Measurements from ENCODE around the gene GDAP2.
A peak's percentile ranks its signal among the peaks of the same experiment; 100 is the strongest.

Gene GDAP2, protein sequence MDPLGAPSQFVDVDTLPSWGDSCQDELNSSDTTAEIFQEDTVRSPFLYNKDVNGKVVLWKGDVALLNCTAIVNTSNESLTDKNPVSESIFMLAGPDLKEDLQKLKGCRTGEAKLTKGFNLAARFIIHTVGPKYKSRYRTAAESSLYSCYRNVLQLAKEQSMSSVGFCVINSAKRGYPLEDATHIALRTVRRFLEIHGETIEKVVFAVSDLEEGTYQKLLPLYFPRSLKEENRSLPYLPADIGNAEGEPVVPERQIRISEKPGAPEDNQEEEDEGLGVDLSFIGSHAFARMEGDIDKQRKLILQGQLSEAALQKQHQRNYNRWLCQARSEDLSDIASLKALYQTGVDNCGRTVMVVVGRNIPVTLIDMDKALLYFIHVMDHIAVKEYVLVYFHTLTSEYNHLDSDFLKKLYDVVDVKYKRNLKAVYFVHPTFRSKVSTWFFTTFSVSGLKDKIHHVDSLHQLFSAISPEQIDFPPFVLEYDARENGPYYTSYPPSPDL

DNA sequence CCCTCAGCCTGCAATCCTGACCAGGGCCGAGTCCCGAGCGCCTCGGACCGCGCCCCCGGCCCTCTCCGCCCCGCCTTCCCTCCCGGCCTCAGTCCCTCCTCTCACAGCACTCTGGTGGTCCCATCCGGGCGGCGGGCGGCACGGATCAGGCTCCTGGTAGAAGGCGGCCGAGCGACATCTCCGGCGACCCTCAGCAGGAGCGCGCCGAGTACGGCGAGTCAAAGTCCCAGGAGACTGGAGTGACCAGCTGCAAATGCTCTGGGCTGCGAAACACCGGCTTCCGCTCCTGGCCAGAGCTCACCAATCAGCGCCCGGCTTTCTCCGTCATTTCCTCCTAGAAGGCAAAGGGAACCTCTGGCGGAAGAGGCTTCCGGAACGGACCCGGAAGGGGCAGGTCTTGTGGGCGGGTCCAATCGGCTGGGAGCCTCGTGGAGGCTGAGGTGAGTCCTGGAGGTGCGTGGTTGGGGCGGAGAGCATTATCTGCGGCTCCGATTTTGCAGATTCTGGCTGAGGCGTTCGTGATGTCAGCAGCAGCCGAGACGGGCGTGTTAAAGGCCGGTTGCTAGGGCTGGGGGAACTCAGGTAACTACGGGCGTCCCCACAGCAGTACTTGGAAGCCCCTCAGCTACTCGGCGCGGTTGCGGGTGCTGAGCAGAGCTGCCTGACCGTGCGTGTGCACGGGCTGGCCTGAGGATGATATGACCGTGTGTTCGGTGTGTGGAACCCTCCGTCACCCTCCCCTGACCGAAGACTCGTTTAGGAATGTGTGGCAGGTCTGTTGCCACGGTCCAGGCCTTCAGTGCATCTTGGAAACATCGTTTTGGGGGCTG, at the start of gene GDAP2, which contains the start of gene WDR3:
Gene GDAP2 (minus strand): TSS at position 279 of the 830 bp plus-strand sequence. CDS start 9,264 bp downstream, outside the sequence.
Gene WDR3 (plus strand): TSS at position 397 of the 830 bp plus-strand sequence. CDS start 3,581 bp downstream, outside the sequence.
- TF ChIP-seq, protein P1, sequence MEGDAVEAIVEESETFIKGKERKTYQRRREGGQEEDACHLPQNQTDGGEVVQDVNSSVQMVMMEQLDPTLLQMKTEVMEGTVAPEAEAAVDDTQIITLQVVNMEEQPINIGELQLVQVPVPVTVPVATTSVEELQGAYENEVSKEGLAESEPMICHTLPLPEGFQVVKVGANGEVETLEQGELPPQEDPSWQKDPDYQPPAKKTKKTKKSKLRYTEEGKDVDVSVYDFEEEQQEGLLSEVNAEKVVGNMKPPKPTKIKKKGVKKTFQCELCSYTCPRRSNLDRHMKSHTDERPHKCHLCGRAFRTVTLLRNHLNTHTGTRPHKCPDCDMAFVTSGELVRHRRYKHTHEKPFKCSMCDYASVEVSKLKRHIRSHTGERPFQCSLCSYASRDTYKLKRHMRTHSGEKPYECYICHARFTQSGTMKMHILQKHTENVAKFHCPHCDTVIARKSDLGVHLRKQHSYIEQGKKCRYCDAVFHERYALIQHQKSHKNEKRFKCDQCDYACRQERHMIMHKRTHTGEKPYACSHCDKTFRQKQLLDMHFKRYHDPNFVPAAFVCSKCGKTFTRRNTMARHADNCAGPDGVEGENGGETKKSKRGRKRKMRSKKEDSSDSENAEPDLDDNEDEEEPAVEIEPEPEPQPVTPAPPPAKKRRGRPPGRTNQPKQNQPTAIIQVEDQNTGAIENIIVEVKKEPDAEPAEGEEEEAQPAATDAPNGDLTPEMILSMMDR (IDR thresholded peaks at IDR 0.05; ENCODE audit: low read depth, low read length, missing control alignments) = no peak
- DNase-seq (ENCODE audit: extremely low read depth, low read depth) = peak; percentile 82
- H3K4me3 ChIP-seq (replicated peaks; ENCODE audit: low read depth, low read length) = peak within 1 kb of the TSS; percentile 98

DNA sequence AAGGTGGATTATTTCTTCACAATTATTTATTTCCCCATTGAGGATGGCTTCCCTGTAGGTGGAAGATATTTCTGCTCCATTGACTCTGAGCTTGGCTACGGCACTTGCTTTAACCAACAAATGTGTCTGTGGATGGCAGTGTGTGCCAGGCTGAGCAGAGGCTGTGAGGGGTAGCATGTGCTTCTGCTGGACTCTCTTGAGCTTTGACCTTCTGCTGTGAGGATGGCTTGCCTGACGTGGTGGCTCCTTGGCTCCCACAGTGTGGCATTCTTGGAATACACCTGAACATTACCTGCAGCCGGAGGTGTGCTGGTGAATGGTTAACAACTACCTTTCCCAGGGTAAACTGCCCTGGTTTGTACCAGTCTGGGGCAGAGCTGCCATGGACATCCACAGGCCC, 47.0 kb upstream of the GDAP2 start:
- H3K4me3 ChIP-seq (replicated peaks; ENCODE audit: low read depth, low read length) = no peak overlapping the region
- no peak for DNase-seq (ENCODE audit: extremely low read depth, low read depth)
- TF ChIP-seq, protein P1 (IDR thresholded peaks at IDR 0.05; ENCODE audit: low read depth, low read length, missing control alignments) = no peak

DNA sequence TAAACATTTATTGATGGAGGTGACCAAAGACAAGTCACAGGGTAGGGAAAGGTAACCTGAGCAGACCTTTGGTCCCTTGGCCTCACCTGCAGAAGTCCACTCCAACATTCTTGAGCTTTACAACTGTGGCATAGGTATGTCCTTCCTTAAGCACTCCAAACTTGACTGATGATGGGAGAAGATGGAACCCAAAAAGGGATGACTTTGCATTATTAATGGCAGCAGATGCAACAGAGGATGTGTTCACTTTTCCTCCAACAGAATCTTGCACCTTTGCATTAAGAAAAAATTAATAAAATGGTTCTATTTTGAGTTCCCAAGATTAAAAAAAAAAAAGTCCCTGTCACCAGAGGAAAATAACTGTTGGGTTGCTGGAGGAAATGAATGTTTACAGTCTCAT, 42.4 kb upstream of the GDAP2 start:
- TF ChIP-seq, protein P1 (IDR thresholded peaks at IDR 0.05; ENCODE audit: low read depth, low read length, missing control alignments) = no peak
- DNase-seq (ENCODE audit: extremely low read depth, low read depth) = no peak
- no peak overlapping the region for H3K4me3 ChIP-seq (replicated peaks; ENCODE audit: low read depth, low read length)

DNA sequence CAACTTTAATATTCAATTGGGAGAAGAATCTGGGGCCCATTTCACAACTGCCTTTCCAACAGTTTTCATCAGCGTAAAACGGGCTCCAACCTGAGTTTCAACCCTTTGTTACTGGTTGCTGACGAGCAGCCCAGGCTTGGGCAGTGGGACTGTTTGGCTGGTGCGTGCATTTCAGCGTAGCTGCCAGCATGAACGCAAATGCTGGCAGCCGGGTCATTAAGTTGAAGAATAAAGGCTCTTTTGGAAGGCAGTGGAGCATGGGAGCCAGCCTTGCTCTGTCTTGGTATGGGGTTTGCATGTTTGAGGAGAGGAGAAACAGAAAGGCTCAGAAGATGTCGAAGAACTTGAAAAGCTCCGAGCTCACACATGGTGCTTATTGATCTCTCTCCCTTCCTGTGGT, 40.8 kb upstream of the GDAP2 start:
- DNase-seq (ENCODE audit: extremely low read depth, low read depth) = no peak
- TF ChIP-seq, protein P1 (IDR thresholded peaks at IDR 0.05; ENCODE audit: low read depth, low read length, missing control alignments) = no peak
- H3K4me3 ChIP-seq (replicated peaks; ENCODE audit: low read depth, low read length) = no peak overlapping the region

DNA sequence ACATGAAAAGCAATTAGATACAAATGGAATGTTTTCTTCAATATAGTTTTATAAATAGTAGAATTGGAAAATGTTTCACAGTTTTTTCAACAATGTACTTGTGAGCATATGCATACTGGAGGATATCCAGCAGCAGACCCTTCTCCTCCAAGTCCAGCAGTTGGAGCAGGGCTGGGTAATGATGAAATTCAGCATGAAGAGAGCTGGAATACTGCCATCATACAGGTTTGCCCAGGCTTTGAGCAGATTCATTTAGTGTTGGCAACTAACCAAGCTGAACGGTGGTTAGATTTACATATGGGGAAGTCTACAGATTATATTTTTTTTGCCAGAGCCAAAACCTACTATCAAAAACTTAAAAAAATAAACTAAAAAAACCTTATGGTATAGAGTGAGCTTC, 38.5 kb upstream of the GDAP2 start:
- TF ChIP-seq, protein P1 (IDR thresholded peaks at IDR 0.05; ENCODE audit: low read depth, low read length, missing control alignments) = no peak
- no peak overlapping the region for H3K4me3 ChIP-seq (replicated peaks; ENCODE audit: low read depth, low read length)
- DNase-seq (ENCODE audit: extremely low read depth, low read depth) = peak; percentile 24

DNA sequence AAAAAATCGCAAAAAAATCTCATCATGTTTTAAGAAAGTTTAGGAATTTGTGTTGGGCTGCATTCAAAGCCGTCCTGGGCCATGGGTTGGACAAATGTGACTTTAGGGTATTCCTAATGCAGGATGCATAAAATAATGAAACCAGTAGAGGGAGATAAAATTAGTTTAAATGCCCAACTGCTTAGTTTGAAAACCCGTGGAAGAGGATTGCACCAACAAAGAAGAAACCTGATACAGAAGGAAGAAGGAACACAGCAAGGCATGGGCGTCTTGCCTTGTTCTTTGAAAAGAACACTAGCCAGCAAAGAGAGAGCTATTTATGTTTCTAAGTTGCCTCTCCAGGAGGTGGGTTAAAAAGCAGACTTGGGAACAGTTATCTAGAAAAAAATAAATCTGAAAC, 38.1 kb upstream of the GDAP2 start:
- no peak overlapping the region for H3K4me3 ChIP-seq (replicated peaks; ENCODE audit: low read depth, low read length)
- TF ChIP-seq, protein P1 (IDR thresholded peaks at IDR 0.05; ENCODE audit: low read depth, low read length, missing control alignments) = peak; percentile 16
- DNase-seq (ENCODE audit: extremely low read depth, low read depth) = peak; percentile 47

Data from HFF-Myc (cell line).